Posterior cingulate gyrus (tissue), 11 donors: Measurements from ENCODE around the gene EBF3.

Experiments
- DNase-seq, 10 donors: peaks; one replicate each; pipeline versions ENCODE4 v3.0.0 to v3.0.0-alpha.2; 2020 to 2021; ENCODE audit warnings: mixed read lengths in 3 of 10
- intact Hi-C: fragments of 100-400 bp; cut with DNase I; formaldehyde crosslinking; loops from one replicate; pipeline ENCODE4 v1.15.1; 2023

EBF3 gene

GRCh38 chr10:129960481-129961156, 3.5 kb downstream of the EBF3 start:
- intact Hi-C loops, result no loop called here

GRCh38 chr10:129959544-129960480, 4.3 kb downstream of the EBF3 start:
- DNase-seq, result no peak
- intact Hi-C loops, result no loop called here

More at GRCh38 chr10:129960481-129961156, 3.5 kb downstream of the EBF3 start:
- DNase-seq, result no peak

GRCh38 chr10:129958629-129959543, 5.2 kb downstream of the EBF3 start:
- DNase-seq, result no peak
- intact Hi-C loops, result no loop called here

- intact Hi-C loops, result no loop called here
- DNase-seq, result no peak
These were observed 5.9 kb downstream of the EBF3 start for GRCh38 chr10:129958148-129958628.

DNA sequence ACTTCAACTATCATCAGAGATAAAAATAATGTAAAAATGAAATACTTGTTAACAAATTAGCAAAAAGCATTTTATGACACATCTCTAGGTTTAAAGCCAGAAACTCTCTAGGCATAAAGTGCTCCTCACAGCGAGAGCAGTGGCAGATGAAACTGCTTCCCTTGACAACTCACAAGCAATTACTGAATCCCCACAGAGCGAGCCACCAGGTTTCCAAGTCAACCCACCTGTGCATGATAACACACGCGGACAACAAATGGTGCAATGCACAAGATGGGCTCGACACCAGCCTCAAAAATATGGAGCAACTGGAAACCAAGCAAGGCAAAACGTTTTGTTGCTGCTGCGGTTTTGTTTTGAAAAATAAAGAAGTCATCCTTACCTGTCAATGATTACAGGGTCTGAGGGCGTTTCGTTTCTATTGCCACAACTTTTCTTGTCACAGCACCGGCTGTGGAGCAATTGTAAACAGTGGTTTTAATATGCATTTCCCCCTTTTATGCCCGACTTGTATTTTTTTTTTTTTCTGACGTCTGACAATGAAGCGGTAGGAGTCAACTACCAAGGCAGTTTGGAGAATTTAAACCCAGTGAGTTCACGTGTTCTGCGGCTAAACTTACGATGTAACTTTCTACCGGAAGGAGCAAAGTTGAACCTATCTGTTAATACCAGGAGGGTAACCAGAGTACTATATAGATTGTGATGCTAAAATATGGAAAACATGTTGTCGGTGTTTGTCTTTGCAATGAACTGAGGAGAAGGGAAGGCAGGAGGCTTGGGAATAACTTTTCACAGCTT, 7.0 kb downstream of the EBF3 start:
- intact Hi-C loops, result no loop called here
- DNase-seq, result no peak

DNA sequence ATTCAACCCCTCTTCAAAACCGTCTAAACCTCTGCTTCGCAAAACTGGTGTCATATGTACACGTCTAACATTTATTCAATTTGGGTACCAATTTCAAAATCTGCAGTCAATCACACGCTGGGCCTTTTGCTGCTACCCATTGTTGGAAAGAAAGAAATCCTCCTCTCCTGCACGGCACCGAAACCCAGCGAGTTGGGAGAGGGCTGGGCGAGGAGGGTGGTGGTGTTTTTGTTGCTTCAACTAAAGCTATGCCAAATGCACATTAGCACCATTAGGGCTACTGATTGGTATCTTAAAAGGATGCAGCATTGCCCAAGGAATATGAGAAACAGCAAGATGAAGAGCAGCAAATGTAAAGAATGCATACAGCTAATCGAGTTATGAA, 7.8 kb downstream of the EBF3 start:
- DNase-seq, result no peak
- intact Hi-C loops, result no loop called here

DNA sequence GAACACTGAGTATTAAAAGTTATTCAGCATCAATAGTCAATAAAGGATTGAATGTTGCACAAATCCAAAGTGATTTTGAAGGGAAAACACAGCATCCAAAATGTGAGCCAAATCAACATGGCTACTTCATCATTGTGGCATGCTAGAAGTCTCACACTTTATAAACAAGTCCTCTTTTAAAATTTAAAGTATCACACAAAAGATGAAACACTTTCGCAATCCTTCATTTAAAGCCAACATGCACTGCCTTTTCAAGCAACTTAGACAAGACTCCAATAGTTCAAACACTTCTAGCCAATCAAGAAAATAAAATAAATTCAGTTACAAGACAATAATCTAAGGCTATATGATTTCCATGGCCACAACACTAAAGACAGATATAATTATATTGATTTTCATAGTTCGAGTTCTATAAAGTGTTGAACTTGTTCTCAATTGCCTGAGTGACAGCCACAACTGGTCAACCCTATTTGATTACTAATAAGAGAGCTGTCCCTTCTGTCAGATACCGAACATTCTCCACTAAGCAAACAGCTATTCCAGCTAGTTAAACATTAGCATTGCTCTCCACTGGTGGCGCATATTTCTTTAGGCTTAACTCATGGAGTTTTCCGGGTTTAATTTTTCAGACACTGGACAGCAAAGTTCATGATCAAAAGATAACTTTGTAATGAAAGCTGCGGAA, 8.3 kb downstream of the EBF3 start:
- no peak for DNase-seq
- intact Hi-C loops, result no loop called here

DNA sequence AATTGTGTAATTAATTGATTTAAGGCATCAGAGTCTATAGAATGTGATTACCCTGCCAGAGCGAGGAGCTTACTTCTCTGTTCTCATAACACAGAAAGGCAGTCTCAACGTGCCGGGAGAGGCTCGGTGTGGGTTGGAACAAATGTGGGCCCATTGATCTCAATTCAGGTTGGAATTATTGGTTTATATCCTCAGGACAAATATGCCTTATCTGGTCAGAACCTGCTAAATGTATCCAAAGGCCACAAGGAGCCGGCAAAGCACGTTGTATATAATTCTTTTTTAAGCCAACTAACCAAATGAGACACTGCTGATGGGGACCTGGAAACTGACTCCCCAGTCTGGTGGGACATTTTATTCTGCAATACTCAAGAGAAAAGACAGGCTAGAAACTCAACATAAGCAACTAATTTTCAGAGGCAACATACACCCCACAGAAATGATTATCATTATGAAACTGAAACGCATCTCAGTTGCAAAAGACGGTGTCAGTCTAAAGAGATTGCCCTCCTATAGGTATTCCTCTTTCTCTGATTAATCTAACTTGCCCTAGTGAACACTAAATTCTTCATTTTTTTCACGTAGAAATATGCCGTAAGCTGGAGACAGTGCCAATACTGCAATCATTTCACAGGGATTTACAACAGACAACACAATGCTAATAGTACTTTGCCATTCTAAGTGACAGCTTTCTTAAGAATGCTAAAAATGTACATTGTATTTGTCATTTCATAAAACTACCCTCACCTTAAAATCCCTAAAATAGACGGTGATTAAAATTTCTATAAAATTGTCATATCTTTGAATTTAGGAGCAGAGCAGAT, 9.4 kb downstream of the EBF3 start:
- intact Hi-C loops, result no loop called here
- DNase-seq, result no peak

GRCh38 chr10:129953119-129954051, 10.7 kb downstream of the EBF3 start:
- no peak for DNase-seq
- intact Hi-C loops, result no loop called here

DNA sequence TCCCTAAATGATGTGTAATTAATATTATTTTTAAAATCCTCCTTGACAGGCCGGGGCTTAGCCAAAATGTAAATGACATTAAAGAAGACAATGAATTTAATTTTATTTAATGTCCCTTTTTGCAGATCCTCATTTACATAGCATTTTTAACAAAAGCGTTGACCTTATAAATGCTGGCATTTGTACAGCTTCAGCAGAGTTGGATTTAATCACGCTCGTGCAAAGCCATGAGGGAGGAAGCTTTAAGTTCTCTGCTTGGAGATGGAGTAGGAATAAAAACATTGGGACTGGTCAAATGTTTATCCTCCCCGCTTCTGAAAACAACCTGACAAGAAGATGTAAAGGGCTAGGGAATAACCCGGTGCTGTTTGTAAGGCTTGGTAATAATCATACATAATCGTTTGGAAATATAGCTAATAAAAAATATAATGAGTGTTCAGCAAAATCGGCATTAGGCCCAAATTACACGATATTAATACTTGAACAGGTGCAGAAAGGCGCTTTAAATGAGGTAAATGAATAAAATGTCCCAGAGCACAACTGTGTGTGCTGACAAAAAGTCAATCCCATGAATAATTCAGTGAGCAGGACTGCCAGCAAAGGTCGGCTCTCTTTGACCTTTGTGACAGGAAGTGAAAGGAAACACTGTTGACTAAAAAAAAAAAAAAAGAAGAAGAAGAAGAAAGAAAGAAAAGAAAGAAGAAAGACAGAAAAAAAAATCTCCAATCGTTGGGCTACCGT, 11.5 kb downstream of the EBF3 start:
- DNase-seq, result no peak
- intact Hi-C loops, result no loop called here

DNA sequence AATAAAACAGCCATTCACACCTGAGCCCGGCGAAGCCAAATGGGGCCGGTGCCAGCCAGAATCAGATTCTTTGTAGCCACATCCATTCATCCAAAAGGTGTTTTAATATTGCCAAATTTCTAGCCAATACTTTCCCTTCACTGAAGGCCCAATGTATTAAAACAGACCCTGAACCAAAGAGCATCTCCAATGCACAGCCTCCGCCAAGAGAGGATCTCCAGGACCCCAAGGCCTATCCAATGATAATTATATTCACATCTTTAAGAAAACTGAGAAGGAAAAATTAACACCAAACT, 12.2 kb downstream of the EBF3 start:
- intact Hi-C loops, result no loop called here
- DNase-seq, result no peak

GRCh38 chr10:129951101-129951969, 12.7 kb downstream of the EBF3 start:
- DNase-seq, result no peak
- intact Hi-C loops, result no loop called here

GRCh38 chr10:129950676-129951075, 13.4 kb downstream of the EBF3 start:
- DNase-seq, result no peak
- intact Hi-C loops, result no loop called here

GRCh38 chr10:129949891-129950291, 14.2 kb downstream of the EBF3 start:
- intact Hi-C loops, result no loop called here
- DNase-seq, result no peak

DNA sequence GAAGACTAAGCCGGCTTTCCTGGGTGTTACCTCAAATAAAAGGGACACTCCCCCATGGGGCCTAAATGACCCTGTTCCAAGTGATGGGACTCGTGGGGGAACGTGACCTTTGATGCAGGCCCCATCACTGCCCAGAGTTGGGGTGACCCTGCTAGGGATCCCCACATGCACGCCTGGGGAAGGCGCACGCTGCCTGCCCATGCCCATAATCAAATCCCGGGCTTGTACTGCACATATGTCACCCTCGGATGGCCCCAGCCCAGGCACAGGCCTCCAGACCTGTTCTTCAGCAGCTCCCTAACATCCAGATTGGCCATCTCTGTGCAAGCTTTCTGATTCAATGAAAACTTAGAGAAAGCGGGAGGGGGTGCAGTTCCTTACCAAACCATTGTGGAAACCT, 14.7 kb downstream of the EBF3 start:
- intact Hi-C loops, result no loop called here
- DNase-seq, result peak in 1 of 10 donors; percentile 30

DNA sequence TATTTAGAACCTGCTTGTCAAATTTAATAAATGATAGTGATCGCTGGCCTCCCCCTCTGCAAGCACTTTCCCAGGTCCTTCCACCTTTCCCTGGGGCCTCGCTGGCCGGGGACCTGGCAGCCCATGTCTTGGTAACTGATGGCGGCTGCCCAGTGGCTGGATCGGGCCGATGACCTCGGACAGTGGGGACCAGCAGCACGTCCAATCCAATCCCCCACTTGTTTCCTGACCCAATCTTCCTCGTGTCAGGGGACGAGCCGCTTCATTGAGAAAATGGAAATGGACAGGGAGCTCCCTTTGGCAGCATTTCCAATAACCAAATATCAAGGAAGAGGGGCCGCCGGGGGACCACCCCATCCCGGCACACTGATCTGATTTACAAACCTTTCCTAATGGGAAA, 17.2 kb downstream of the EBF3 start:
- peak in 1 of 10 donors; percentile 52 for DNase-seq
- intact Hi-C loops, result no loop called here
